Fibroblast of lung (primary cell): ENCODE data around the gene PIR.

Experiments used
- CTCF ChIP-seq, 2 donors: IDR thresholded peaks in 1 of 2; conservative IDR thresholded peaks in 1 of 2; 1 replicate in 1 of 2; 2 replicates in 1 of 2; pipeline ENCODE4 v1.5.1; 2011 to 2012; ENCODE audit warnings: low read length in 2 of 2, control low read depth in 1 of 2, inconsistent platforms in 1 of 2, low read depth in 1 of 2, mild to moderate bottlenecking in 1 of 2
- EZH2 ChIP-seq: IDR thresholded peaks from 2 replicates; pipeline ENCODE4 v1.5.1; 2012; ENCODE audit warnings: low read length, control low read depth, mild to moderate bottlenecking; ENCODE audit errors: missing control alignments

GRCh38 chrX:15418041-15418706 lies 75.0 kb downstream of the PIR start:
- TF ChIP-seq CTCF (conservative IDR thresholded peaks at IDR 0.05 in 1 of 2, IDR thresholded peaks at IDR 0.05 in 1 of 2; ENCODE audit: low read depth in 1 of 2, low read length in 2 of 2) (no peak), EZH2 (no peak)
